Measurements from ENCODE around the gene RHPN2. TPM values are rescaled to one million over a fixed set of nuclear protein-coding genes. Genes with fewer than 3 reads are reported as not detected.

Gene RHPN2
- total RNA-seq, 4 donors from 2014 or later, result under 0.01 to 10.6 (median 5.1) TPM

- TF ChIP-seq POLR2A (IDR thresholded peaks at IDR 0.05) (no peak), CTCF (IDR thresholded peaks at IDR 0.05) (no peak)
- Histone ChIP-seq H3K36me3 (no peaks in the 10 kb centered on the region), H3K9me3 (no peaks in the 10 kb centered on the region), H3K27me3 (no peaks in the 10 kb centered on the region), H3K27ac (no peak overlapping the region), H3K4me3 (no peak overlapping the region), H3K4me1 (no peaks in the 10 kb centered on the region)
- intact Hi-C loops (cut with DNase I; ENCODE audit: low total_unique reads), result no loop called here
- no peak for DNase-seq
Measured at GRCh38 chr19:33093420-33094210, 28.9 kb upstream of the RHPN2 start.

GRCh38 chr19:33090179-33090578 is 25.5 kb upstream of the RHPN2 start:
- TF ChIP-seq CTCF (IDR thresholded peaks at IDR 0.05) (no peak), POLR2A (IDR thresholded peaks at IDR 0.05) (no peak)
- intact Hi-C loops (cut with DNase I; ENCODE audit: low total_unique reads), result no loop called here
- Histone ChIP-seq H3K27me3 (no peaks in the 10 kb centered on the region), H3K36me3 (no peaks in the 10 kb centered on the region), H3K4me3 (no peak overlapping the region), H3K4me1 (no peaks in the 10 kb centered on the region), H3K9me3 (no peaks in the 10 kb centered on the region), H3K27ac (no peak overlapping the region)
- DNase-seq, result no peak

GRCh38 chr19:33089010-33089409 is 24.3 kb upstream of the RHPN2 start:
- no peak for DNase-seq
- Histone ChIP-seq H3K4me3 (no peak overlapping the region), H3K36me3 (no peaks in the 10 kb centered on the region), H3K27ac (no peak overlapping the region), H3K27me3 (no peaks in the 10 kb centered on the region), H3K4me1 (no peaks in the 10 kb centered on the region), H3K9me3 (no peaks in the 10 kb centered on the region)
- intact Hi-C loops (cut with DNase I; ENCODE audit: low total_unique reads), result loop anchor here (10.0 kb wide), 1 partner anchor 114 kb away; the partner anchor contains the start of genes CEP89 and FAAP24
- TF ChIP-seq POLR2A (IDR thresholded peaks at IDR 0.05) (no peak), CTCF (IDR thresholded peaks at IDR 0.05) (no peak)

- Histone ChIP-seq H3K9me3 (no peaks in the 10 kb centered on the region), H3K27me3 (no peaks in the 10 kb centered on the region), H3K27ac (no peak overlapping the region), H3K4me3 (no peak overlapping the region), H3K4me1 (no peaks in the 10 kb centered on the region), H3K36me3 (no peaks in the 10 kb centered on the region)
- intact Hi-C loops (cut with DNase I; ENCODE audit: low total_unique reads), result loop anchor here (10.0 kb wide), 1 partner anchor 112 kb away; the partner anchor contains the start of genes CEP89 and FAAP24
- no peak for TF ChIP-seq POLR2A (IDR thresholded peaks at IDR 0.05)
- no peak for TF ChIP-seq CTCF (IDR thresholded peaks at IDR 0.05)
- DNase-seq, result no peak
Measured at GRCh38 chr19:33086955-33087354, 22.3 kb upstream of the RHPN2 start.

- Histone ChIP-seq H3K4me3 (no peak overlapping the region), H3K4me1 (no peaks in the 10 kb centered on the region), H3K9me3 (no peaks in the 10 kb centered on the region), H3K27me3 (no peaks in the 10 kb centered on the region), H3K27ac (no peak overlapping the region), H3K36me3 (no peaks in the 10 kb centered on the region)
- no peak for DNase-seq
- intact Hi-C loops (cut with DNase I; ENCODE audit: low total_unique reads), result loop anchor here (10.0 kb wide), 1 partner anchor 111 kb away; the partner anchor contains the start of genes CEP89 and FAAP24
- TF ChIP-seq CTCF (IDR thresholded peaks at IDR 0.05) (no peak), POLR2A (IDR thresholded peaks at IDR 0.05) (no peak)
Measured at GRCh38 chr19:33085570-33086128, 21.0 kb upstream of the RHPN2 start.

Data from uterus (tissue), 4 donors.